Smooth muscle cell of the brain vasculature (primary cell): ENCODE data around the gene MEST.
"Not testable (repeated sequence)": the region's sequence is repeated elsewhere in the genome, so short reads cannot be mapped to it uniquely, and the experiment has no call there.

Source experiments
- DNase-seq: peaks from one replicate; pipeline ENCODE4 v3.0.0-alpha.2; 2012; ENCODE audit warnings: low read depth, low spot score

MEST gene

DNA sequence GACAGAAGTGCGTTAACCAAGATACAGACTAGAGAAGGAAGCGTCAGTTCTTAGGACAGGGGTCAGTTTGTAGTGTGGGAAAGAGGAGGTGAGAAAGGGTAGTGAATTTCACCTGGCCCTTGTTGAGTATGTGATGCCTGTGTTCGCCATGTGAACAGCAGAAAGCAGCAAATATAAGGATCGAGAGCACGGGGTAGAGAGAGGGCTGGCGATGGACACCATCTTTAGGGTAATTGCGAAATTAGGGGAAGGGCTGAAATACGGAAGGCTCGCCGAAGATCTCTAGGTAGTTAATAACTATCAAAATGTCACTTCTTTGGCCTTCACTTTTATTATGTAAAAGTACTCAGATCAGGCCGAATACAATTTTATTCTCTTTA, 6.2 kb upstream of the MEST start:
- no peak for DNase-seq

DNA sequence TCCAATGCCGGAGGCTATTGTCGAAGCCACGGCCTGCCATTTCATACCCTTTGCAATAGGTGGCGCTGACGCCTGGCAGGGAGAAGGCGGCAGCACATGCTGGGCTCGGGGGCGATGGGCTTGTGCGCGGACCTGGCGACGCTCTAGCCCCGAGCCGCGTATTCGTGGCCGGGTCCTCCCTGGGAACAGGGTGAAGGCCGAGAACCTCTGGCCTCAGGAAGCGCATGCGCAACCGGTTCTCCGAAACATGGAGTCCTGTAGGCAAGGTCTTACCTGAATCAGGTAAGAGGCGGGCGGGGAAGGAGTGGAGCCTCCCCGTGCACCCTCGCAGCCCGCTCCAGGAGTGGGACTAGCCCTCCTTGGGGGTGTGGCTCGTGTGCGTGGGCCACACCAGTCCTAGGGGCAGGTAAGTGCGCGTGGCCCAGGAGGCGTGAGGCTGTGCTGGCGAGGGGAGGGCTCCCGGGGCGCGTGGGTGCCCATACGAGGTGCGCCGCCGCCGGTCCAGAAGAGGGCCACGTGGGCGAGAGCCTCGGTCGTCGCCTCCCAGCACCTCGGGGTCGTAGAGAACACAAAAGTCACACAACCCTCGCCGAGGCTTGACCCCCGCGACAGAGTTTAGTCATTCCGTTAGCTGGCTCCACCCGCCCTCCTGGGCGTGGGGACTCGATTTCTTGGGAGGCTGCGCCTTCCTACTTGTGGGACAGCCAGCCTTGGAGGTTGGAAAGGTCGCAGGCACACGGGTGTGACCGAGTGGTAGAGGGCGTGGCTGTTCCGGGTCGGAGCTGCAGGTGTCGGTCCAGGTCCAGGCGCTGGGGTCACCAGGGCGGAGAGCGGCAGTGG, 5.6 kb upstream of the MEST start:
- DNase-seq: no peak

- no peak for DNase-seq
These were observed 4.9 kb upstream of the MEST start for GRCh38 chr7:130486954-130487436.

DNA sequence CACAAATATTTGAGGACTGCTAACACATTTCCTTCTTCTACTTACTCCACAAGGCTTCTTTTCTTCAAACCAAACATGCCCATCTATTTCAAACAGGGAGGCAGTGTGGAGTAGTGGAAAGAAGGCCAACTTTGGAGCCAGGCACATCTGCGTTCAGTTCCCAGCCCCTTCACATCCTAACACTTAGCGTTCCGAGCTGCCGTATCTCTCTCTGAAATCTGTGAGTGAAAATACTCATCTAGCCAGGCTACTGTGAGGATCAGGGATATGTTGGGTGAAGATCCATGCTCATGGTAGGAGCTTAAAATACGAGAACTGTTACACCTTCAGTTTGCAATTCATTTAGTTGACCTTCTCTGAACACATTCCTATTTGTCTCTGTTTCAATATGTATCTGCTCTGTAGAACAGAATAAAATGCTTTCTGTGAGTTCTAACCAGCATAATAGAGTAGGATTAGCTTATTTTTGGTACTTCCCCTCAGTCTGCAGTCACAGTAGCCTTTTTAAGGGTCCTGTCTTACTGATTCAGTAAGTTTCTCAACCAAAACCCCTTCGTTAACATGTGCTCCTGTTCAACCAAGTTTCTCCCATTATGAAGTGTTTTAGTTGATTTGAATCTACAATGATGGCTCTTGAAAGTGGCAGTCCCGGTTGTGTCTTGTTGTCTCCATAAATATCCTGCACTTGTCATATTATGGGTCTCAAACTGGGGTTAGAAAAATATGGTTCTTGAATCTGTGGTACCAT, 3.3 kb upstream of the MEST start:
- no peak for DNase-seq

DNA sequence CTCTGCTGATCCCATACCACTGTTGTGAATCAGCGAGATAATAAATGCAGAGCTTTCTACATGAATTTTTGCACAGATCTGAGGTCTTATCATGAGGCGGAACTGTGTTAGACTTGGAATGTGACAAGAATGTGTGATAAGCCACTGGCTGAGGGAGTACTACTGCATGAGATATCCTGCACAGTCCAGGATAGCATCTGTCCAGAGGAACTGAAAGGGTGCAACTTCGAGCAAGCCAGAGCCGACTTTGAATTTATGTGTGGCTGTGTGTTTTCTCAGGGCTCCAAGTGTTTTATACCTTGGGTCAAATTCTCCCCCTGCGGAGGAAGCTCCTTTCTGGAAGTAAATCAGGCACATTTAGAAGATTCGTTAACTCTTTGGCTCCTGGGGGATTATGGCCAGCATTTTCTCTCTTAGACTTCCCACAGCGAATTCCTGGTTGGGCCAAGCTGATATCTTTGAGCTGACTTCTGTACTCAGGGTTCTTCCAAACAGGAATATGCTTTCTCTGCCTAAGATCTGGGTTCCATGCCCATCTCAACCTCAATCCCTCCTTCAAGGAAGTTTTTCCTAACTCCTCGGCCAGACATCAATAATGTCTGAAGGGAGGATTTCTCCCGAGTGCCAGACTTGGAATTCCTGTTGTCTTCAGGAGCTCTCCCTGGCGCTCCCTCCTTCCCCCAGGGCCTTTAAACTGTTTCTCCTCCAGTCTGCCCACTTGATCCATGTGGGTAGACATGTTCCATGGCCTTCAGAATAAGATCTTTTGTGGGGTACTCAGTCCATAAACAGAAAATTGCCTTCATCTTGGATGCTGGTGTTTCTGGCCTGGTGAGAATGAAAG, 2.5 kb upstream of the MEST start:
- DNase-seq: no peak

DNA sequence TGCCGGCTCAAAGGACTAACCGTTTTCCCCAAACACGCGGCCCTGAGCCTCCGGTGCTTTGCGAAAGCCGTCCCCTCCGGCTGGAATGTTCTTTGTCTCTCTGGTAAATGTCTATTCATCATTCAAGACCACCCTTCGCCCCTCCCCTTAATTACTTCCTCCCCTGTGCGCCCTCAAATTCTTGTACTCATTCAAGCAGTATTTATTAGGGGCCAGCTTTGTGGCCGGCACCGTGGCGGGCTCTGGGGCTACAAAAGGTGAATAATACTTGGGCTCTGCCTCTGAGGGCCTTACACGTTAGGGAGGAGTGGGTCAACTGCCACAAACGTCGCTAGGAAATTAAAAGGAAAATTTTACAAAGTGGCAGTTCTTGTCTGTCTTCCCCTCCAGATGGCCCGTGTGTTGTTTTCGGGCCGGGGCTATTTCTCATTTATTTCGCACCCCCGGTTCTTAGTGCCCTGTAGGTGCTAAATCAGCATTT, 1.5 kb upstream of the MEST start:
- no peak for DNase-seq

DNA sequence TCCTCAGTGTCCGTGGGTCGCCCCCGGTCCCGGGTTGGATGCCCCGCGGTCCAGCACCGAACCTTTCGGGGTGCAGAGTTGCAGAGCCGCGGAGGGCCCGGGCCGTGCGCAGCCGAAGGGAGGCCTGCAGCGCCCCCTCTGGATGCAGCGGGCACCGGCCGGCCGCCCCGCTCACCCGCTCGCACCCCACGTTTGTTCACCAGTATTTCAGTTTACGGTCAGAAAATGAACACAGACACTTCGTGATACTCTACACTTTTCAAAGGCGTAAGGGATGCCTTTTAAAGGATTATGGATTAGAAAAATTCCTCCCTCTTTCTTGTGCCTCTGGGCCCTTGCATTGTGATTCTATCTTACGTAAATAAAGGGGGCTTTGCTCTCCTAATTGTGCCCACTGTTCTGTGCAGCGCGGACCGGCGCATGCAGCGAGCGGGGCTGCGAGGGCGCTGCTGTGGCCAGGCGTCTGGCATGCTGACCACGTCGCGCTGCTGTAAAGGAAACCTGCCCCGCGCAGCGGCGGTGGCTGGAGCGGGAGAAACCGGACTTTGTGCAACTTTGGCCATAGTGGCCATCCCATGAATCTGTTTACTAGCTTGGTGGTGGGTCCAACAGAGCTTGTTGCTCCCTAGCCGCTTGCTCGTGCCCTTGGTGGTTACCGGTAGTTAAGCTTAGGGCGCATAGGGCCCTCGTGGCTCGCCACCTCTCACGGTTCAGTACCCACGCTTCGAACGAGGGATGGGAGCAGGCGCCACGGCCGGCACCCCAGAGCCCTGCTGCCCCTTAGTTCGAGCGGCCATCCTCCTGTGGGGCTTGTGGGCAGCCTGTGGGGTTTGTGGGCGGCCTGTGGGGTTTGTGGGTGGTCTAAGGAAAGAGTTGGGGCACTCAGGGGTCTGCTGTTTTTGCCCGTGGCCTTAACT, 739 bp upstream of the MEST start:
- no peak for DNase-seq

DNA sequence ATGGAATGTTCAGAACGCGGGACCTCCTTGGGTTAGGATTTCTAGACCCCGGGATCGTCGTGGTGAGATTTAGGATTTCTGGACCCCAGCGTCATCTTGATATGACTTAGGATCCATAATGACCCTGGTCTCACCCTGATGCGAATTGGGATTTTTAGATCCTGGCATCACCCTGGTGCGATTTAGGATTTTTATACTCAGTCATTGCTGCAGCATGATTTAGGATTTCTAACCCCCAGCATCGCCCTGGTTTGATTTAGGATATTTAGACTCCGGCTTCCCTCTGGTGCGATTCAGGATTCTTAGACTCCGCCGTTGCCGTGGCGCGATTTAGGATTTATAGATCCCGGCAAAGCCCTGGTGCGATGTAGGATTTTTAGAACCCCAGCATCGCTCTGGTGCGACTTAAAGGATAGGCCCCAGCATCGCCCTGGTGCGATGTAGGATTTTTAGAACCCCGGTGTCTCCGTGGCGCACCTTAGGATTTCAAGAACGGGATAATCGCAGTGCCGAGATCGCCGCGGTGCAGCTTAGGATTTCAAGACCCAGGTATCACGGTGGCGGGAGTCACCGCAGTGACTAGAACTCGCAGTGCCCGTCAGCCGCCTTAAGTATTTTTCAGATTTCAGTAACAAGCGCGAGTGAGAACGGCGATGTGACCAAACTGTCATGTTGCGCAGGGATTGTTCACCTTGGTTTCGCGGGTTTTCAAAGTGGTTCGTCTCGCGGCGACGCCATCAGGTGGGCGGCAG, 814 bp downstream of the MEST start:
- DNase-seq: no peak

DNA sequence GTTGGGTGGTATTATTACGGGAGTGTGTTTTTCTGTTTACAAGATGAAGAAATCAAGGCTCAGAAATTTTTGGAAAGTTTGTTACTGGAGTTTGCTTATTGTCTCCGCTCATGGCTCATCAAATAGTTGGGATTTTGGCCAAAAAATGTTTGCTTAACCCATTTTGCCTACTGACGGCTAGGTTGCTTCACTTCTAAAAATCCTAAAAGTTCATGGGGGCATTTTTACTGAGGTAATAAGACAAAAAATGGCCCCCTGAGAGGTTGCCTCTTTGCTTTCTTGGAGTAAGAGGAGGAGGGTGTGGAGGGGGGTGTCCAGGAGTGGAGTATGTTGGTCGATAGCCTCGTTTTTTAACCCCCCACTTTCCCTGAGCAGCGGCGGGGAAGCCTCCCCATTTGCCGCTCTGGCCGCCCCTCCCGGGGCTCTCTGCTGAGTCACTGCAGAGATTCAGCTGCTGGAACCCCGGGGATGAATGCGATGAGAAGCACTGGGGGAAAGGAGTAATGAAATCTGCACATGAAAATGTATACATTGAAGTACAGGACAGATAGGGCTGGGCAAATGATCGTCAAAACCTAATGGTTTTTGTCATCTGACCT, 1.5 kb downstream of the MEST start:
- DNase-seq: no peak

GRCh38 chr7:130494431-130494858, 2.6 kb downstream of the MEST start:
- DNase-seq: no peak

GRCh38 chr7:130500463-130500862, 8.6 kb downstream of the MEST start:
- no peak for DNase-seq

DNA sequence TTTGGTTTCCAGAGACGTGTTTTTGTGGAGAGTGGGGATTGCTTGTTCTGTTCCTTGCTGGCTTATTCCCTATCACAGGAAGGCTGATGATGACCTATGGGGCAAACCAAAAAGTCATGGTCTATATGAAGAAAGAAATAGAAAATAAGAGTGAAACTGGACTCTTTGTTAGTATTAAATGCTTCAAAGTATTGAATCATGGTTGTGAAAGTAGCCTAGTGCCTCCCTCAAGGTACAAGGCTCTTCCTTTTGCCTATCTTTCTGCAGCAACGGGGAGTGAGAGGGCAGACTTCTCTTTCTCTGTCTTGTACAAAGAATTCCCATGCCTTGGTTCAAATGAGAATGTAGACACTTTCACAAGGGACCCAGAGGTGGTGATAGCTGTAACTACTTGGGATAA, 9.0 kb downstream of the MEST start:
- DNase-seq: no peak

- DNase-seq: no peak
These were observed 13.9 kb downstream of the MEST start for GRCh38 chr7:130505753-130506152.

DNA sequence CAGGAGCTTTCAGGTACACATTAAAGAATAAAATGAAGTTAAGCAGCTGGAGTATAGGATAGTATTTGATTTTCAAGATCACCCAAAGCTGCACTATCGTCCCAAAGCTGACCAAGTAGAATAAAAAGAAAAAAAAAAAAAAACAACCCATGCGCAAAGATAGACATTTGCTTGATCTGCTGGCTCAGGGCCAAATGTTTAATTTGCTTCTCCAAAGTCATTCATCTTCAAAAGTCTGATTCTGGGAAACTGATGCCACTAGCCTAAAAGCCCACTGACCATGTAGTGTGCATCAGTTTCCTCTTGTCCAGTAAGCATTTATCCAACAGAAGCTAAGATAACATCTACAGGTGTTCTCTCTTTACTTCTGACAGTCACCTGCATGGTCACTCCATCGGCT, 14.5 kb downstream of the MEST start:
- no peak for DNase-seq

GRCh38 chr7:130512038-130512437, 20.2 kb downstream of the MEST start:
- DNase-seq: not testable (repeated sequence)

- no peak for DNase-seq
These were observed 21.6 kb downstream of the MEST start for GRCh38 chr7:130513447-130513846.

DNA sequence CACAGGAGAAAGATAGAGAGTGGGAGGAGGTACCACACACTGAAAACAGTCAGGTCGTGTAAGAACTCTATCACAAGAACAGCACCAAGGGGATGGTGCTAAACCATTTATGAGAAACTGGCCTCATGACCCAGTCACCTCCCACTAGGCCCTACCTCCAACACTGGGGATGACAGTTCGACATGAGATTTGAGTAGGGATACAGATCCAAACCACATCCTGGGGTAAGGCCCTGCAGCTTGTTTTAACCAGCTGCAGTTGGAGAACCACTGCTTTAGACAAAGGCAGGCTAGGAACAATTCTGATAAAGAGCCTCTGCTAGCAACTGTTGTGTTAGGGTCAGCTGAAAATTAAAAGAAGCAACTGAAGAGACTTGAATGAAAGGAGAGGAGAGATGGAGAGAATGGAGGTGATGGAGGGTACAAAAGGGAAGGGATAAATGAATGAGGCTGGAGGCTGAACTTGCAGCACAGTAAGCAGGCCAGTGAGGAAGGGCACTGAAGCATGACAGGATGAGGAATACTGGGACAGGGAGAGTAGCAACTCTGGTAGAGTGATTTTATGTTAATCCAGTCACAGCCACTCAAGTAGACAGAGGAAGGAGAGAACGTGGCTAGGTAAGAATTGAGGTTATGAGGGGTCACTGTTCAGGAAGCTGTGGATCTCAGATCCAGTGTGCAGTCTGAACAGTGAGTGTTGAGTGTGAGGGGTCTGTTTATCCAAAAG, 23.6 kb downstream of the MEST start:
- no peak for DNase-seq

DNA sequence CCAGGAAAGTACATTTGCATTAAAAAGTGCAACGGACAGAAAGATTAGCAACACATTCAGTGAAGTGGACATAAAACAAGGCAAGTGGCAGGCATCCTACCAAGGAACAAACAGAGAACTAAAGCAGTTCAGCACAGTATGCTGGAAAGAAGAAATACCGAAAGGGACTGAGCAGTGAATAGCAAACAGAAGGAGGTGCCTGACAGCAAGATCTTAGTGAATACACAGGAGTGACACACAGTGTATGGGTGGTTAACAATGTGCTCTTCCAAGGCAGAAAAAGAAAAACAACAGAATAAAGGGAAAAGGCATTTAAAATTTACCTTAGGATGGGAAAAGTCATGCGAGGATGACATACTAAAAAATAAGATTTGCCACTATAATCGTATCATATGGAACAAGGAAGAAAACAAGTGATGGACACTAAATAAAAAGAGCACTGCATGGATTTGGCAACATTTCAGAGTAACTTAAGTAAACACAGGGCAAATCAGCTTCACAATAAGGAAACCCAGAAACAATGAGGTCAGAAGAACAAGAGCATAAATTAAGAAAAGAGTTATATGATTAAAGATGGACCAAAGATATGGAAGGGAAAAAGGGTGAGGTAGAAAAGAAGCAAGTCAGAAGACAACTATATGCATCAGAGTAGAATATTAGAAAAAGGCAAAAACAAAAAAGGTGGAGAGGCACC, 29.5 kb downstream of the MEST start:
- no peak for DNase-seq
